PFSK-1 (cell line): ENCODE measurements around the gene CCNJL.

Experiments used
- FOXP2 ChIP-seq: optimal IDR thresholded peaks from 2 replicates; pipeline ENCODE3; 2011; ENCODE audit warnings: borderline replicate concordance, control low read depth, inconsistent platforms; ENCODE audit not compliant: insufficient read depth; ENCODE audit errors: extremely low read length, extremely low read depth
- POLR2AphosphoS5 ChIP-seq: IDR thresholded peaks from 2 replicates; pipeline ENCODE4 v1.6.1; 2012; ENCODE audit warnings: low read depth, mild to moderate bottlenecking, control low read depth, low read length, moderate library complexity
- REST ChIP-seq, 2 experiments: IDR thresholded peaks; 2 replicates each; pipeline versions ENCODE4 v1.6.1 to v1.8.0; 2011 to 2012; ENCODE audit warnings: low read depth in 2 of 2, low read length in 2 of 2, control low read depth in 1 of 2, inconsistent platforms in 1 of 2, mild to moderate bottlenecking in 1 of 2, moderate library complexity in 1 of 2; ENCODE audit not compliant: insufficient read depth in 1 of 2
- SIN3A ChIP-seq: IDR thresholded peaks from 2 replicates; pipeline ENCODE4 v1.6.1; 2012; ENCODE audit warnings: mild to moderate bottlenecking, low read length, moderate library complexity, borderline replicate concordance; ENCODE audit not compliant: insufficient read depth
- TAF1 ChIP-seq: IDR thresholded peaks from 2 replicates; pipeline ENCODE4 v1.6.1; 2012; ENCODE audit warnings: low read length, control low read depth, borderline replicate concordance; ENCODE audit not compliant: insufficient read depth

The CCNJL gene

GRCh38 chr5:160353379-160353778 is 41.0 kb upstream of the CCNJL start:
- TF ChIP-seq REST (IDR thresholded peaks at IDR 0.05; ENCODE audit: insufficient read depth in 1 of 2, low read depth in 2 of 2, low read length in 2 of 2) (no peak), TAF1 (no peak), POLR2AphosphoS5 (no peak), SIN3A (no peak), FOXP2 (no peak)

GRCh38 chr5:160352308-160352707 is 39.9 kb upstream of the CCNJL start:
- no peak for TF ChIP-seq POLR2AphosphoS5

- no peak for TF ChIP-seq POLR2AphosphoS5
- no peak for TF ChIP-seq SIN3A
- TF ChIP-seq TAF1: no peak
- no peak for TF ChIP-seq REST (IDR thresholded peaks at IDR 0.05; ENCODE audit: insufficient read depth in 1 of 2, low read depth in 2 of 2, low read length in 2 of 2)
- no peak for TF ChIP-seq FOXP2
These were observed 37.6 kb upstream of the CCNJL start for GRCh38 chr5:160349935-160350303.

- TF ChIP-seq POLR2AphosphoS5 (no peak), TAF1 (no peak), REST (IDR thresholded peaks at IDR 0.05; ENCODE audit: insufficient read depth in 1 of 2, low read depth in 2 of 2, low read length in 2 of 2) (no peak), SIN3A (no peak), FOXP2 (no peak)
These were observed 37.0 kb upstream of the CCNJL start for GRCh38 chr5:160349249-160349934.

- TF ChIP-seq POLR2AphosphoS5 (no peak), TAF1 (no peak), SIN3A (no peak), FOXP2 (no peak), REST (IDR thresholded peaks at IDR 0.05; ENCODE audit: insufficient read depth in 1 of 2, low read depth in 2 of 2, low read length in 2 of 2) (no peak)
These were observed 35.7 kb upstream of the CCNJL start for GRCh38 chr5:160348080-160348479.
